IMR-90 (cell line): ENCODE data around the gene RARB. TPM values are rescaled to one million over a fixed set of nuclear protein-coding genes. Genes with fewer than 3 reads are reported as not detected.

Experiments used
- ATAC-seq: fragments of 200-7000 bp; cut with Tn5 transposase; 2 replicates; pipeline ENCODE4 v1.9.1; 2020; ENCODE audit warnings: low read depth, mild to moderate bottlenecking, moderate library complexity
- BruUV-seq: library from RNA; stranded (reverse); fragments of 400-500 nt; replicated peaks from 2 replicates; lab custom pipeline; 2021; lab: Mats Ljungman, UMichigan
- CTCF ChIA-PET: fragments of 300-600 bp; formaldehyde crosslinking; extraction: SDS; loops from one replicate; lab custom pipeline; 2021; ENCODE audit warnings: antibody characterized with exemption; lab: Yijun Ruan, JAX
- POLR2A ChIA-PET: fragments of 300-600 bp; sonication (Branson Sonifier 250); formaldehyde crosslinking; loops from one replicate; lab custom pipeline; 2022; ENCODE audit warnings: antibody characterized with exemption; ENCODE audit not compliant: unreplicated experiment; lab: Charles Lee
- DNase-seq: peaks from one replicate; pipeline ENCODE4 v3.0.0; 2013
- H2AFZ ChIP-seq: replicated peaks from 2 replicates; pipeline ENCODE3; 2013; ENCODE audit warnings: low read length, mild to moderate bottlenecking; ENCODE audit not compliant: poor library complexity
- H2AK5ac ChIP-seq: 2 replicates; pipeline ENCODE4 v1.6.1; 2013; ENCODE audit warnings: low read depth, low read length, inconsistent platforms
- H2AK9ac ChIP-seq: replicated peaks from 2 replicates; pipeline ENCODE3; 2013; ENCODE audit warnings: mild to moderate bottlenecking, low read depth, low read length, moderate library complexity; ENCODE audit not compliant: poor library complexity
- H2BK120ac ChIP-seq: 2 replicates; pipeline ENCODE4 v1.6.1; 2013; ENCODE audit warnings: low read depth, low read length, inconsistent platforms
- H2BK15ac ChIP-seq: 3 replicates; pipeline ENCODE4 v1.6.1; 2013; ENCODE audit warnings: low read depth, low read length, inconsistent platforms
- H2BK20ac ChIP-seq: 2 replicates; pipeline ENCODE4 v1.6.1; 2013; ENCODE audit warnings: low read depth, mild to moderate bottlenecking, inconsistent platforms, low read length, moderate library complexity
- H2BK5ac ChIP-seq: 2 replicates; pipeline ENCODE4 v1.6.1; 2013; ENCODE audit warnings: mild to moderate bottlenecking, low read depth, low read length, inconsistent platforms; ENCODE audit not compliant: poor library complexity, severe bottlenecking
- H3K14ac ChIP-seq: replicated peaks from 2 replicates; pipeline ENCODE4 v1.6.1; 2013; ENCODE audit warnings: low read depth, low read length, inconsistent platforms
- H3K18ac ChIP-seq: 2 replicates; pipeline ENCODE4 v1.6.1; 2013; ENCODE audit warnings: low read depth, low read length, control low read depth
- H3K23ac ChIP-seq: 2 replicates; pipeline ENCODE4 v1.6.1; 2013; ENCODE audit warnings: low read depth, low read length, inconsistent platforms
- H3K27ac ChIP-seq: 2 replicates; pipeline ENCODE4 v1.5.1; 2013; ENCODE audit warnings: mild to moderate bottlenecking, control low read depth, low read length; ENCODE audit not compliant: insufficient read depth
- H3K27me3 ChIP-seq: 2 replicates; pipeline ENCODE4 v1.6.1; 2013; ENCODE audit warnings: low read length; ENCODE audit not compliant: control insufficient read depth, insufficient read depth
- H3K36me3 ChIP-seq: 2 replicates; pipeline ENCODE4 v1.6.1; 2013; ENCODE audit warnings: low read length, mixed read lengths; ENCODE audit not compliant: control insufficient read depth, insufficient read depth
- H3K4ac ChIP-seq: 2 replicates; pipeline ENCODE4 v1.6.1; 2013; ENCODE audit warnings: low read depth, low read length, inconsistent platforms
- H3K4me1 ChIP-seq: 2 replicates; pipeline ENCODE4 v1.6.1; 2013; ENCODE audit warnings: low read length, mixed read lengths; ENCODE audit not compliant: control insufficient read depth, insufficient read depth
- H3K4me2 ChIP-seq: 2 replicates; pipeline ENCODE4 v1.6.1; 2013; ENCODE audit warnings: low read depth, mild to moderate bottlenecking, control low read depth, low read length, moderate library complexity
- H3K4me3 ChIP-seq: 2 replicates; pipeline ENCODE4 v1.5.1; 2013; ENCODE audit warnings: low read depth, mild to moderate bottlenecking, control low read depth, low read length, moderate library complexity; ENCODE audit not compliant: insufficient read depth
- H3K56ac ChIP-seq: 2 replicates; pipeline ENCODE4 v1.6.1; 2013; ENCODE audit warnings: low read length, inconsistent platforms; ENCODE audit not compliant: insufficient read depth; ENCODE audit errors: extremely low read depth
- H3K79me1 ChIP-seq, 2 experiments: 2 replicates each; pipeline ENCODE4 v1.6.1; 2013; ENCODE audit warnings: low read length in 2 of 2, inconsistent platforms in 1 of 2, low read depth in 1 of 2
- H3K9ac ChIP-seq: 2 replicates; pipeline ENCODE4 v1.6.1; 2013; ENCODE audit warnings: low read depth, low read length, control low read depth
- H3K9me1 ChIP-seq: 2 replicates; pipeline ENCODE4 v1.6.1; 2013; ENCODE audit warnings: low read length, inconsistent platforms; ENCODE audit not compliant: insufficient read depth
- H3K9me3 ChIP-seq: 2 replicates; pipeline ENCODE4 v1.6.1; 2013; ENCODE audit warnings: low read length; ENCODE audit not compliant: control insufficient read depth, insufficient read depth
- H4K20me1 ChIP-seq: 2 replicates; pipeline ENCODE4 v1.6.1; 2013; ENCODE audit warnings: low read length, inconsistent platforms; ENCODE audit not compliant: insufficient read depth
- H4K5ac ChIP-seq: 2 replicates; pipeline ENCODE4 v1.6.1; 2013; ENCODE audit warnings: mild to moderate bottlenecking, low read depth, low read length, control low read depth
- H4K8ac ChIP-seq, 2 experiments: 2 replicates each; pipeline ENCODE4 v1.6.1; 2013; ENCODE audit warnings: low read depth in 2 of 2, low read length in 2 of 2, control low read depth in 1 of 2, inconsistent platforms in 1 of 2
- H4K91ac ChIP-seq: 2 replicates; pipeline ENCODE4 v1.6.1; 2013; ENCODE audit warnings: low read depth, low read length, inconsistent platforms; ENCODE audit not compliant: insufficient read depth
- CHD1 ChIP-seq: IDR thresholded peaks from 2 replicates; pipeline ENCODE4 v1.6.1; 2012; ENCODE audit warnings: low read depth, low read length, improper control_type of control experiment
- WGBS, 2 experiments: methylation state at CpG; one replicate each; pipeline versions ENCODE4 v1.1.5 to v1.1.7; 2013; ENCODE audit warnings: missing lambda C conversion rate in 2 of 2; ENCODE audit not compliant: insufficient read length in 1 of 2; ENCODE audit errors: extremely low coverage in 2 of 2; 5-methylcytosine and 5-hydroxymethylcytosine counted together
- dilution Hi-C: fragments of 300-500 bp; cut with HindIII; formaldehyde crosslinking; loops from one replicate; pipeline ENCODE4 v1.14.3; 2018; ENCODE audit warnings: low sequenced_read_pairs; ENCODE audit not compliant: unreplicated experiment
- in situ Hi-C: fragments of 300-500 bp; cut with MboI; formaldehyde crosslinking; loops from 3 replicates; pipeline ENCODE4 v1.14.3; 2019; ENCODE audit warnings: low sequenced_read_pairs, inconsistent platforms, mixed read lengths
- intact Hi-C: fragments of 100-400 bp; cut with micrococcal nuclease; formaldehyde crosslinking; loops from 2 replicates; pipeline ENCODE4 v1.10.0; 2022
- polyA plus RNA-seq, 3 experiments: library from polyadenylated mRNA; depleted of rRNA; stranded (reverse); fragments of >200 nt; gene quantifications; 2 replicates each; pipeline ENCODE4 v1.2.3, GENCODE V29; 2012; ENCODE audit warnings: low replicate concordance in 1 of 3
- total RNA-seq: library from RNA; depleted of rRNA; stranded (reverse); fragments of >200 nt; gene quantifications from 2 replicates; pipeline ENCODE4 v1.2.3, GENCODE V29; 2012

The RARB gene
- total and polyA plus RNA-seq, 2 of the 4 experiments (the other 2 are of a cell fraction) = 0.53 to 1.4 TPM

DNA sequence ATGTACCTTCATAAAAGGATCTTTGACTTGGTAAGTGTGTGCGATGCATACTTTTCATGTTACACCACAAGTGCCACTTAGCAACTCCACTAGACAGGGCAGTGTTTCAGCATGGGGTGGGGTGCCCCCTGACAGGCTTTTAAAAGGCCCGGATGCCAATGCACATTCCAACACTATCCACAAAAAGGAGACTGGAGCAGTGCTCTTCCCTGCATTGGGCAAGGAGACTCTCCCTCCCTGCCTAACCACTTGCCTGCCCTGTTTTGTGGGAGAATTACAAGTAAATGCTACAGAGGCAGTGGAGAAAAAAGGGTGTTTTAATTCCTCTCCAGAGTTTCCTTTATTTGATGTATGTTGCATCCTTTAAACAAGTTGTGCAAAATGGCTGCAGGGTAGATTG, 1.7 kb upstream of the RARB start:
- Histone ChIP-seq H2AK9ac (no peak overlapping the region), H3K4me1 (no peaks in the 10 kb centered on the region), H2BK15ac (no peak overlapping the region), H3K18ac (no peak overlapping the region), H3K23ac (no peak overlapping the region), H2AFZ (no peak overlapping the region), H3K4me2 (no peak overlapping the region), H4K91ac (no peak overlapping the region), H3K9me3 (no peaks in the 10 kb centered on the region), H2AK5ac (no peak overlapping the region), H3K27me3 (peaks cover 25% of the 10 kb centered on the region), H3K4me3 (no peak overlapping the region), H3K14ac (no peak overlapping the region), H2BK5ac (no peak overlapping the region), H3K79me1 (no peaks in the 10 kb centered on the region), H3K36me3 (no peaks in the 10 kb centered on the region), H3K56ac (no peak overlapping the region), H4K5ac (no peak overlapping the region), H2BK120ac (no peak overlapping the region), H3K9ac (no peak overlapping the region), H3K4ac (no peak overlapping the region), H4K20me1 (no peaks in the 10 kb centered on the region), H2BK20ac (no peak overlapping the region), H3K9me1 (no peaks in the 10 kb centered on the region), H4K8ac (no peak overlapping the region), H3K27ac (no peak overlapping the region)
- no peak for TF ChIP-seq CHD1
- CTCF ChIA-PET = no interaction called here
- dilution Hi-C loops (no loop called here), intact Hi-C loops (no loop called here), in situ Hi-C loops (no loop called here)
- BruUV-seq = no TSS peak
- DNase-seq (no peak), ATAC-seq (no peak)
- no CpG with 5 or more reads among the region's 2 CpGs for WGBS, 2 experiments
- POLR2A ChIA-PET = no interaction called here
